ENCODE results near the gene BCL7B. TPM values are rescaled to one million over a fixed set of nuclear protein-coding genes. Genes with fewer than 3 reads are reported as not detected.

BCL7B gene
- total RNA-seq, 1 experiment from 2014 or later: 56.3 TPM

GRCh38 chr7:73522105-73522872, 35.2 kb downstream of the BCL7B start, which contains the start of gene BAZ1B:
TSS of gene BAZ1B (minus strand) at chr7:73522293. CDS start at chr7:73521933, 360 bp downstream.
- TF ChIP-seq CTCF (conservative IDR thresholded peaks at IDR 0.05; ENCODE audit: low read depth, low read length): 0 out of 2 replicates have a peak, but pooled peaks have one; percentile 22
- TF ChIP-seq EZH2 (IDR thresholded peaks at IDR 0.05; ENCODE audit: borderline replicate concordance, low read depth, low read length, poor library complexity, severe bottlenecking): no peak
- BruUV-seq (replicated peaks): TSS peak; percentile 96
- Histone ChIP-seq H3K4me3 (ENCODE audit: low read depth, low read length, poor library complexity, severe bottlenecking) (peak within 1 kb of the TSS; percentile 92), H3K27ac (ENCODE audit: low read depth, low read length, poor library complexity, severe bottlenecking) (peak within 1 kb of the TSS; percentile 96), H3K27me3 (replicated peaks; ENCODE audit: insufficient read depth, low read depth, low read length, poor library complexity) (no peaks in the 10 kb centered on the region), H3K36me3 (ENCODE audit: insufficient read depth, low read length, poor library complexity, severe bottlenecking) (peaks cover 17% of the 10 kb centered on the region), H3K9me3 (ENCODE audit: low read depth, low read length, poor library complexity, severe bottlenecking) (no peaks in the 10 kb centered on the region), H3K4me1 (ENCODE audit: insufficient read depth, low read length, poor library complexity, severe bottlenecking) (peaks cover 22% of the 10 kb centered on the region)
- ChIA-PET CTCF (interaction anchor here (0.6 kb wide), 1 partner anchor 203 kb away, joined by 3 read pairs; no protein-coding TSS in a partner anchor), POLR2A (ENCODE audit: low non-redundant PET) (interaction anchor here (0.7 kb wide), 1 partner anchor 186 kb away, joined by 3 read pairs; no protein-coding TSS in a partner anchor)
- peak; percentile 99 for DNase-seq (ENCODE audit: low spot score)
- intact Hi-C loops (cut with micrococcal nuclease; ENCODE audit: unreplicated experiment): loop anchor here (2.0 kb wide), 1 partner anchor 35 kb away; the partner anchor contains the start of gene BCL7B

GRCh38 chr7:73521636-73522104, 35.8 kb downstream of the BCL7B start:
- no peaks in the 10 kb centered on the region for H3K9me3 ChIP-seq (ENCODE audit: low read depth, low read length, poor library complexity, severe bottlenecking)
- ChIA-PET CTCF (interaction anchor here (0.6 kb wide), 1 partner anchor 204 kb away, joined by 3 read pairs; no protein-coding TSS in a partner anchor), POLR2A (ENCODE audit: low non-redundant PET) (interaction anchor here (0.7 kb wide), 1 partner anchor 27 kb away, joined by 4 read pairs; no protein-coding TSS in a partner anchor)
- H3K4me3 ChIP-seq (ENCODE audit: low read depth, low read length, poor library complexity, severe bottlenecking): peak overlapping the region; percentile 92
- no TSS peak for BruUV-seq (replicated peaks)
- no peak for DNase-seq (ENCODE audit: low spot score)
- no peaks in the 10 kb centered on the region for H3K27me3 ChIP-seq (replicated peaks; ENCODE audit: insufficient read depth, low read depth, low read length, poor library complexity)
- H3K27ac ChIP-seq (ENCODE audit: low read depth, low read length, poor library complexity, severe bottlenecking): peak overlapping the region; percentile 96
- peaks cover 17% of the 10 kb centered on the region for H3K4me1 ChIP-seq (ENCODE audit: insufficient read depth, low read length, poor library complexity, severe bottlenecking)
- H3K36me3 ChIP-seq (ENCODE audit: insufficient read depth, low read length, poor library complexity, severe bottlenecking): peaks cover 23% of the 10 kb centered on the region
- intact Hi-C loops (cut with micrococcal nuclease; ENCODE audit: unreplicated experiment): loop anchor here (2.0 kb wide), 1 partner anchor 35 kb away; the partner anchor contains the start of gene BCL7B
- no peak for TF ChIP-seq EZH2 (IDR thresholded peaks at IDR 0.05; ENCODE audit: borderline replicate concordance, low read depth, low read length, poor library complexity, severe bottlenecking)
- no peak for TF ChIP-seq CTCF (conservative IDR thresholded peaks at IDR 0.05; ENCODE audit: low read depth, low read length)

- POLR2A ChIA-PET (ENCODE audit: low non-redundant PET): interaction anchor here (0.6 to 0.7 kb wide), 3 partner anchors 26 to 210 kb away, joined by 3 to 6 read pairs (median 4); no protein-coding TSS in a partner anchor
- intact Hi-C loops (cut with micrococcal nuclease; ENCODE audit: unreplicated experiment): no loop called here
- Histone ChIP-seq H3K4me3 (ENCODE audit: low read depth, low read length, poor library complexity, severe bottlenecking) (peak overlapping the region; percentile 92), H3K27me3 (replicated peaks; ENCODE audit: insufficient read depth, low read depth, low read length, poor library complexity) (no peaks in the 10 kb centered on the region), H3K4me1 (ENCODE audit: insufficient read depth, low read length, poor library complexity, severe bottlenecking) (peaks cover 17% of the 10 kb centered on the region), H3K9me3 (ENCODE audit: low read depth, low read length, poor library complexity, severe bottlenecking) (no peaks in the 10 kb centered on the region), H3K36me3 (ENCODE audit: insufficient read depth, low read length, poor library complexity, severe bottlenecking) (peaks cover 29% of the 10 kb centered on the region), H3K27ac (ENCODE audit: low read depth, low read length, poor library complexity, severe bottlenecking) (peak overlapping the region; percentile 96)
- DNase-seq (ENCODE audit: low spot score): peak; percentile 45
- TSS peak; percentile 27 for BruUV-seq (replicated peaks)
- CTCF ChIA-PET: interaction anchor here (0.6 to 0.7 kb wide), 2 partner anchors 15 to 204 kb away, joined by 3 to 6 read pairs; no protein-coding TSS in a partner anchor
- TF ChIP-seq CTCF (conservative IDR thresholded peaks at IDR 0.05; ENCODE audit: low read depth, low read length): no peak
- TF ChIP-seq EZH2 (IDR thresholded peaks at IDR 0.05; ENCODE audit: borderline replicate concordance, low read depth, low read length, poor library complexity, severe bottlenecking): no peak
Measured at GRCh38 chr7:73520673-73521635, 36.5 kb downstream of the BCL7B start.

Data from A673 (cell line).